GM12865 (cell line): ENCODE measurements around the gene HIVEP2.

Experiments used
- DNase-seq: peaks from one replicate; pipeline ENCODE4 v3.0.0; 2010; ENCODE audit warnings: low read depth
- H3K4me3 ChIP-seq: 2 replicates; pipeline ENCODE4 v1.5.1; 2011; ENCODE audit warnings: mild to moderate bottlenecking, low read depth, low read length, control low read depth
- TF ChIP-seq, protein P1 (sequence below): IDR thresholded peaks from 2 replicates; pipeline ENCODE4 v1.5.1; 2011; ENCODE audit warnings: low read length, control low read depth, low read depth, inconsistent platforms; ENCODE audit not compliant: insufficient read depth; ENCODE audit errors: missing control alignments

HIVEP2 gene

DNA sequence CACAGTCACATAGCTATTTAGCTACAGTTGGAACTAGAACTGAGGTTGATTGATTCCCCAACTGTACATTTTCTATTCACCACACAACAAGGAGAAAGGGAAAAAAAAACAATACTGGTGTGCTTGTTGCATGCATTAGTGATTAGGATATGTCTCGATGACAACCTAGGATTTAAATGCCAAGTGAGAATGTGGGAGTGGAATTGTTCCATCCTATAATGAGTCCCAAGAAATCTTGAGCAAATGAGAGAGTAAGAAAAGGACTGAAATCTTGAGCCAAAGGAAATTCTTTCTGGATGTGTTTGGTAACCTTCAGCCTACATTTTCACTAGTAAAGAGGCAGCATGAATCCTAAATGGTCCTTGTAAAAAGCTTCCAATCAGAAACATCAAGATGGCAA, 232.7 kb downstream of the HIVEP2 start:
- H3K4me3 ChIP-seq = no peak overlapping the region
- no peak for DNase-seq
- TF ChIP-seq, protein P1, sequence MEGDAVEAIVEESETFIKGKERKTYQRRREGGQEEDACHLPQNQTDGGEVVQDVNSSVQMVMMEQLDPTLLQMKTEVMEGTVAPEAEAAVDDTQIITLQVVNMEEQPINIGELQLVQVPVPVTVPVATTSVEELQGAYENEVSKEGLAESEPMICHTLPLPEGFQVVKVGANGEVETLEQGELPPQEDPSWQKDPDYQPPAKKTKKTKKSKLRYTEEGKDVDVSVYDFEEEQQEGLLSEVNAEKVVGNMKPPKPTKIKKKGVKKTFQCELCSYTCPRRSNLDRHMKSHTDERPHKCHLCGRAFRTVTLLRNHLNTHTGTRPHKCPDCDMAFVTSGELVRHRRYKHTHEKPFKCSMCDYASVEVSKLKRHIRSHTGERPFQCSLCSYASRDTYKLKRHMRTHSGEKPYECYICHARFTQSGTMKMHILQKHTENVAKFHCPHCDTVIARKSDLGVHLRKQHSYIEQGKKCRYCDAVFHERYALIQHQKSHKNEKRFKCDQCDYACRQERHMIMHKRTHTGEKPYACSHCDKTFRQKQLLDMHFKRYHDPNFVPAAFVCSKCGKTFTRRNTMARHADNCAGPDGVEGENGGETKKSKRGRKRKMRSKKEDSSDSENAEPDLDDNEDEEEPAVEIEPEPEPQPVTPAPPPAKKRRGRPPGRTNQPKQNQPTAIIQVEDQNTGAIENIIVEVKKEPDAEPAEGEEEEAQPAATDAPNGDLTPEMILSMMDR = no peak

DNA sequence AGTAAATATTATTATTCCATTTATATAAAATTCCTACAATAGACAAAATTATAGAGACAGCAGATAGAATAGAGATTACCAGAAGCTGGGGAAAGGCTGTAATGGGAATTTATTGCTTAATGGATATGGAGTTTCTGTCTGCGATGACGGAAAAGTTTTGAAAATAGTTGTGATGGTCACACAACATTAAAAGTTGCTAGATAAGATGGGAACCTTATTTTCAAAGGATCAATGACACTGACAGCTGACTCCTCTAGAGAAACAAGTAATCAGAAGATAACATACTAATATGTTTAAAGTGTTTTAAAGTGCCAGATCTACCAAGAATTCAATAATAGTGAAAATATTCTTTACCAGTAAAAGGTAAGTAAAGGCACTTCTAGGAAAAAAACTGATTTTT, 236.3 kb downstream of the HIVEP2 start:
- DNase-seq = no peak
- TF ChIP-seq, protein P1 = no peak
- H3K4me3 ChIP-seq = no peak overlapping the region

DNA sequence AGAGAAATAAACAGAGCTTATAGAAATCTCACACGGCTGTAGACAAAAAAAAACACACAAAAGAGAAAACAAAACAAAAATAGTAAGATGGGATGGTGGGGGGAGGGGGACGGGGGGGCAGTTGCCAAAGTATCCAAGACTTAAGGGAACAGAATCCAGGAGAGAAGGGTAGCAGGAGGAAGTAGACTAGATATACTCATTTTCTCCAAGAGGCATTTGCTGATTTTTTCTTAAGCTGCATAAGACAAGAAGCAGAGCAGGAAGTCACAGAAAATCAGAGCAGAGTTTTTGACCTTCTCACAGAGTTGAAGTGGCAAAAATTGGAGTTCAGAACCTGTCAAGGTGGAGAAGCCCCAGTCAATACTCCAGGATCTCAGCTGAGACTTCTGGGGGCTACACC, 237.7 kb downstream of the HIVEP2 start:
- H3K4me3 ChIP-seq = no peak overlapping the region
- TF ChIP-seq, protein P1 = no peak
- DNase-seq = no peak

DNA sequence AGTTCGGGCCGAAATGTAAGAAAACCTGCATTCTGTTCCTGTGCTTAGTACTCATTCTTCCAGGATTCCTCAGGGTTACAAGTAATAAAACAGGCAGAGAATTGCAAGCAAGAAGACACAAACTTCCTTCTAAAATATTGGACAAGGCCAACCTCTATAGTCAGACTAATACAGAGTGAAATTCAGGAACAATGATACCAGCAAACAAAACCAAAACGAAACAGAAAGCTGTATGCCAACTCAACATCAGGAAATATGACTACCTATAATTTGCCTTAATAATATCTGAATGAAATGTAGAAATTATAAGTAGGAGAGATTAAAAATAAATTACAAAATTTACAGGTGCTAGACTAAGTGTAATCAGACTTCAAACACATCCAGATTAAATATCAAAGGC, 238.8 kb downstream of the HIVEP2 start:
- no peak overlapping the region for H3K4me3 ChIP-seq
- TF ChIP-seq, protein P1 = no peak
- no peak for DNase-seq

DNA sequence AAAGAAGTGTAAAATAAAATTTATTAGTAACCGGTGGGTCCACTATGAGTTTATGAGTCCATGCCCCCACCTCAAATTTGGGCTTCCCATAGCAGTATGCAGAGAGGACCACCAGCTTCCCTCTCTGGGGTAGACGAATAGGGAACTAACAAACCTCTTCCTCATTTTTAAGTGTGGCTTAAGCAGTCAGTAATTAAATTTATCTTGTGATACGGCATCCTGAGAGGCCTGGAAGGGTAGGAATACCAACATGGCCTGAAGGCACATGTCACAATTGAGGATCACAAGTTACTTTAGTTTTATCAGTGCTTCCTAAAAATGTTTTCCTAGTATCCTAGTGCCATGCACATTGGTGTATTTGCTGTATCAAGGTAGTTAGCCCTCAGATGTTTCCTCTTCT, 239.9 kb downstream of the HIVEP2 start:
- TF ChIP-seq, protein P1 = no peak
- no peak for DNase-seq
- no peak overlapping the region for H3K4me3 ChIP-seq

DNA sequence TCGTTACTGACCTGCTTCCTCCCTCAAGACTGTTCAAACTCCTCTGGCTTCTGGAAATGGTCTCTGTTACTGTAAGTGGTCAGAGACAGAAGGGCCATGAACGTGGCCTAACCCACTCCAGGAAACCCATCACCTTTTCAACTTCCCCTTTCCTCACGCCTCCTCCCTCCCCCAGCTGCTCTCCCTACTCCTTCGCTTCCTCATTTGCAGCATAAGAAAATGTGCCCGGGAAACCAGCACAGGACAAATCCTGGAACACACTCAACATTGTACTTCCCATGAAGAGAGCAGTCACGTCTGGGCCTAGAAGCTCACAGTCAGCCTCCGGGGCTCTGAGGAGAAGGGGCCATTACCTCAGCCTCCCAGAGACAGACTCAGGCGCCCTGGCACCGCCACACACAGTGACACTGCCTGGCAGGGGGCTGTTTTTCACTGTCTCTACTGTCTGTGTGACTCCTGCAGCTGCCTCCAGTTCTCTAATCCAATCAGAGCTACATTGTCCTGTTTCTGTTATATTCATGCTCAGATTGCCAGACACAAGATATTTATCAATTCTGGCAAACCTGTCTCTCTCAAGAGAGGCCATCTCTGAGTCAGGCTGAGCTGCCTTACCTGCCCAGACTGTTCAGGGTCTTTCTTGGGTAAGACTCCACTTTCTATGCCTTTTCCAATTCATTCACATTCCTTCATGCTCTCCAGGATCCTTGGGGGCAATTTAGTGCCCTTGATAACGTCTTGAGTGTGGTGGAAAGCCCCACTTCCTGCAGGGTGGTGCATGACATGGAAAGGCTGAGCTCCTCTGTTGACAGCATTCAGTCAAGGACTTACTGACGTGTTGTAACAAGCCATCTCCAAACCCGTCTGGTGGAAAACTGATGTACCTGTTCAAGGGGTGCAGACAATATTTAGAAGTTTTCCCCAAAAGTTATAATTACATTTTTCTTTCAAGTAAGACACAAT, 242.2 kb downstream of the HIVEP2 start:
- no peak overlapping the region for H3K4me3 ChIP-seq
- TF ChIP-seq, protein P1 = no peak
- peak; percentile 11 for DNase-seq
